Fibroblast of lung (primary cell): ENCODE results near the gene ALDH1A2.

Experiments used
- EZH2 ChIP-seq: IDR thresholded peaks from 2 replicates; pipeline ENCODE4 v1.5.1; 2012; ENCODE audit warnings: low read length, control low read depth, mild to moderate bottlenecking; ENCODE audit errors: missing control alignments
- TF ChIP-seq, protein P1 (sequence below), 2 donors: IDR thresholded peaks in 1 of 2; conservative IDR thresholded peaks in 1 of 2; 1 replicate in 1 of 2; 2 replicates in 1 of 2; pipeline ENCODE4 v1.5.1; 2011 to 2012; ENCODE audit warnings: low read length in 2 of 2, control low read depth in 1 of 2, inconsistent platforms in 1 of 2, low read depth in 1 of 2, mild to moderate bottlenecking in 1 of 2

DNA sequence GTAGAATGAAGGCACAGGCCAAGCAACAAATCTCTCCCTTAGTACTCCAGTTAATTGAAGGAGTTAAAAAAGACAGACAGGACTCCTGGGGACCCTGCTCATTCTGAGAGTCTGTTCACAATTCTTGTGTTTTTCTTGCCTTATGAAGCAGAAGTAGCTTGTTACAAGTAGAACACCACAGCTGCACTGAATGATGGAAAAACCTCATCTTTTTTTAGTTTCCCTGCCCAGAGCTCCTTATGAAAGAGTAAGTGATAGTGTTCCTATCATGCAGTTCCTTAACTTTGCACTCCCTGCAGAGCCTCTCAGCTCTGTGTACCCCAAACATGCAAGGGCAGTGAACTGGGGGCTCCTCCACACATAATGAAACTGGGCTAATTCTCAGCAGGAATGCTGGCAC lies 95.5 kb downstream of the ALDH1A2 start:
- TF ChIP-seq, protein P1, sequence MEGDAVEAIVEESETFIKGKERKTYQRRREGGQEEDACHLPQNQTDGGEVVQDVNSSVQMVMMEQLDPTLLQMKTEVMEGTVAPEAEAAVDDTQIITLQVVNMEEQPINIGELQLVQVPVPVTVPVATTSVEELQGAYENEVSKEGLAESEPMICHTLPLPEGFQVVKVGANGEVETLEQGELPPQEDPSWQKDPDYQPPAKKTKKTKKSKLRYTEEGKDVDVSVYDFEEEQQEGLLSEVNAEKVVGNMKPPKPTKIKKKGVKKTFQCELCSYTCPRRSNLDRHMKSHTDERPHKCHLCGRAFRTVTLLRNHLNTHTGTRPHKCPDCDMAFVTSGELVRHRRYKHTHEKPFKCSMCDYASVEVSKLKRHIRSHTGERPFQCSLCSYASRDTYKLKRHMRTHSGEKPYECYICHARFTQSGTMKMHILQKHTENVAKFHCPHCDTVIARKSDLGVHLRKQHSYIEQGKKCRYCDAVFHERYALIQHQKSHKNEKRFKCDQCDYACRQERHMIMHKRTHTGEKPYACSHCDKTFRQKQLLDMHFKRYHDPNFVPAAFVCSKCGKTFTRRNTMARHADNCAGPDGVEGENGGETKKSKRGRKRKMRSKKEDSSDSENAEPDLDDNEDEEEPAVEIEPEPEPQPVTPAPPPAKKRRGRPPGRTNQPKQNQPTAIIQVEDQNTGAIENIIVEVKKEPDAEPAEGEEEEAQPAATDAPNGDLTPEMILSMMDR (conservative IDR thresholded peaks at IDR 0.05 in 1 of 2, IDR thresholded peaks at IDR 0.05 in 1 of 2; ENCODE audit: low read depth in 1 of 2, low read length in 2 of 2): no peak
- no peak for TF ChIP-seq EZH2
